HCT116 (cell line): ENCODE data around the gene PANK3. TPM values are rescaled to one million over a fixed set of nuclear protein-coding genes. Genes with fewer than 3 reads are reported as not detected.
A peak's percentile ranks its signal among the peaks of the same experiment; 100 is the strongest.

Experiments
- ATAC-seq: fragments of 200-7000 bp; cut with Tn5 transposase; 2 replicates; pipeline ENCODE4 v1.9.1; 2020; ENCODE audit warnings: mild to moderate bottlenecking, moderate library complexity
- BruUV-seq: library from RNA; stranded (reverse); fragments of 400-500 nt; replicated peaks from 2 replicates; lab custom pipeline; 2021; lab: Mats Ljungman, UMichigan
- CTCF ChIA-PET: fragments of 300-600 bp; sonication (Branson Sonifier 250); formaldehyde crosslinking; loops from one replicate; lab custom pipeline; 2021; ENCODE audit warnings: antibody characterized with exemption; lab: Charles Lee
- POLR2A ChIA-PET: fragments of 300-600, 350-600 bp; sonication (Branson Sonifier 250); formaldehyde crosslinking; loops from one replicate; lab custom pipeline; 2021; ENCODE audit warnings: antibody characterized with exemption; lab: Charles Lee
- RAD21 ChIA-PET, 2 experiments: fragments of 300-600 bp; sonication (Branson Sonifier 250); formaldehyde crosslinking; loops; one replicate each; lab custom pipeline; 2023; ENCODE audit warnings: low total read pairs in 2 of 2; ENCODE audit not compliant: uncharacterized antibody in 2 of 2, unreplicated experiment in 2 of 2, low non-redundant PET in 1 of 2; lab: Charles Lee
- DNase-seq: peaks from one replicate; pipeline ENCODE4 v3.0.0-alpha.2; 2010; ENCODE audit warnings: low read depth, low spot score
- H2AFZ ChIP-seq: fragments of 200-600 bp; shearing (Covaris generic), sonication (generic); 2 replicates; pipeline ENCODE4 v1.6.1; 2017; ENCODE audit warnings: low read depth, mixed run types, mixed read lengths, antibody characterized with exemption, low read length; ENCODE audit not compliant: poor library complexity, severe bottlenecking
- H3K27ac ChIP-seq: 2 replicates; pipeline ENCODE4 v1.5.1; 2012; ENCODE audit warnings: low read depth, low read length
- H3K27me3 ChIP-seq: fragments of 200-600 bp; sonication (generic); 2 replicates; pipeline ENCODE4 v1.6.1; 2016; ENCODE audit warnings: mixed run types, low read length, mixed read lengths; ENCODE audit not compliant: insufficient read depth
- H3K36me3 ChIP-seq, 2 experiments: fragments of 200-500 bp in 1 of 2; fragments of 200-600 bp in 1 of 2; sonication (Bioruptor generic) in 1 of 2; sonication (generic) in 1 of 2; 2 replicates each; pipeline versions ENCODE4 v1.5.1 to v1.6.1; 2014 to 2016; ENCODE audit warnings: low read length in 2 of 2, inconsistent platforms in 1 of 2, mixed read lengths in 1 of 2, mixed run types in 1 of 2; ENCODE audit not compliant: insufficient read depth in 2 of 2, control insufficient read depth in 1 of 2
- H3K4me1 ChIP-seq, 2 experiments: fragments of 200-600 bp in 1 of 2; sonication (generic) in 1 of 2; 2 replicates each; pipeline versions ENCODE4 v1.5.1 to v1.6.1; 2012 to 2017; ENCODE audit warnings: low read length in 2 of 2, inconsistent platforms in 1 of 2, mild to moderate bottlenecking in 1 of 2, mixed read lengths in 1 of 2, mixed run types in 1 of 2, moderate library complexity in 1 of 2; ENCODE audit not compliant: insufficient read depth in 2 of 2, control insufficient read depth in 1 of 2
- H3K4me2 ChIP-seq: fragments of 200-600 bp; sonication (generic); 2 replicates; pipeline ENCODE4 v1.6.1; 2017; ENCODE audit warnings: mixed run types, low read length, mixed read lengths
- H3K4me3 ChIP-seq, 2 experiments: fragments of 200-600 bp in 1 of 2; sonication (generic) in 1 of 2; replicated peaks in 1 of 2; 2 replicates each; pipeline ENCODE4 v1.5.1; 2011 to 2016; ENCODE audit warnings: low read length in 2 of 2, control low read depth in 1 of 2, low read depth in 1 of 2, mild to moderate bottlenecking in 1 of 2, mixed read lengths in 1 of 2, mixed run types in 1 of 2
- H3K79me2 ChIP-seq: fragments of 200-600 bp; sonication (generic); 2 replicates; pipeline ENCODE4 v1.6.1; 2017; ENCODE audit warnings: mild to moderate bottlenecking, mixed run types, low read length, moderate library complexity, mixed read lengths; ENCODE audit not compliant: insufficient read depth
- H3K9ac ChIP-seq: fragments of 200-600 bp; sonication (generic); 2 replicates; pipeline ENCODE4 v1.6.1; 2016; ENCODE audit warnings: low read length, mixed read lengths
- H3K9me2 ChIP-seq: fragments of 200-600 bp; sonication (generic), shearing (Covaris generic); 2 replicates; pipeline ENCODE4 v1.6.1; 2017; ENCODE audit warnings: mixed run types, mild to moderate bottlenecking, moderate library complexity; ENCODE audit not compliant: insufficient read depth
- H3K9me3 ChIP-seq, 2 experiments: fragments of 200-500 bp in 1 of 2; fragments of 200-600 bp in 1 of 2; sonication (Bioruptor generic) in 1 of 2; sonication (generic) in 1 of 2; 2 replicates each; pipeline ENCODE4 v1.6.1; 2014 to 2017; ENCODE audit warnings: low read length in 2 of 2, mixed read lengths in 2 of 2, inconsistent platforms in 1 of 2, low read depth in 1 of 2, mild to moderate bottlenecking in 1 of 2, mixed run types in 1 of 2, moderate library complexity in 1 of 2; ENCODE audit not compliant: control insufficient read depth in 1 of 2, insufficient read depth in 1 of 2
- H4K20me1 ChIP-seq: fragments of 200-600 bp; sonication (generic), shearing (Covaris generic); 2 replicates; pipeline ENCODE4 v1.6.1; 2017; ENCODE audit warnings: mixed run types, mild to moderate bottlenecking, moderate library complexity; ENCODE audit not compliant: insufficient read depth
- ATF3 ChIP-seq: IDR thresholded peaks from 2 replicates; pipeline ENCODE4 v1.6.1; 2012
- ELF1 ChIP-seq: IDR thresholded peaks from 2 replicates; pipeline ENCODE4 v1.6.1; 2012; ENCODE audit warnings: low read depth, borderline replicate concordance
- EZH2 ChIP-seq: fragments of 200-600 bp; sonication (generic); IDR thresholded peaks from 2 replicates; pipeline ENCODE4 v1.6.1; 2017; ENCODE audit warnings: antibody characterized with exemption, mixed run types
- EZH2phosphoT487 ChIP-seq: fragments of 200-600 bp; IDR thresholded peaks from 2 replicates; pipeline ENCODE4 v1.6.1; 2018; ENCODE audit warnings: antibody characterized with exemption, borderline replicate concordance
- FOSL1 ChIP-seq: IDR thresholded peaks from 2 replicates; pipeline ENCODE4 v1.6.1; 2012; ENCODE audit warnings: low read depth
- JUND ChIP-seq: IDR thresholded peaks from 2 replicates; pipeline ENCODE4 v1.6.1; 2012
- MAX ChIP-seq: IDR thresholded peaks from 2 replicates; pipeline ENCODE4 v1.6.1; 2012
- POLR2A ChIP-seq: IDR thresholded peaks from 2 replicates; pipeline ENCODE4 v1.7.0; 2011; ENCODE audit warnings: borderline replicate concordance; ENCODE audit not compliant: insufficient read depth, insufficient read length; ENCODE audit errors: extremely low read depth
- POLR2AphosphoS5 ChIP-seq: IDR thresholded peaks from 2 replicates; pipeline ENCODE4 v1.6.1; 2011; ENCODE audit warnings: mild to moderate bottlenecking, low read depth, low read length, moderate library complexity
- RAD21 ChIP-seq: IDR thresholded peaks from 2 replicates; pipeline ENCODE4 v1.6.1; 2012; ENCODE audit warnings: low read depth, mild to moderate bottlenecking
- TCF7L2 ChIP-seq: IDR thresholded peaks from 2 replicates; pipeline ENCODE4 v1.7.0; 2011; ENCODE audit warnings: borderline replicate concordance, inconsistent platforms; ENCODE audit not compliant: insufficient read depth, insufficient read length; ENCODE audit errors: extremely low read depth
- YY1 ChIP-seq: IDR thresholded peaks from 2 replicates; pipeline ENCODE4 v1.6.1; 2011; ENCODE audit warnings: low read length, low read depth, moderate library complexity, mild to moderate bottlenecking; ENCODE audit not compliant: insufficient replicate concordance; ENCODE audit errors: extremely low read depth
- ZFX ChIP-seq: fragments of 450-650 bp; IDR thresholded peaks from 2 replicates; pipeline ENCODE4 v1.6.1; 2017
- ZNF274 ChIP-seq: fragments of 200-500 bp; sonication (Bioruptor generic); IDR thresholded peaks from 2 replicates; pipeline ENCODE4 v1.6.1; 2014; ENCODE audit warnings: mild to moderate bottlenecking, low read depth, low read length, inconsistent platforms
- intact Hi-C: fragments of 100-400 bp; cut with micrococcal nuclease; formaldehyde crosslinking; loops from 2 replicates; pipeline ENCODE4 v1.10.0; 2022
- total RNA-seq: library from RNA; stranded (reverse); gene quantifications from one replicate; pipeline ENCODE4 v1.2.1, GENCODE V29; 2021; ENCODE audit not compliant: unreplicated experiment
- TF ChIP-seq, protein P1 (sequence below): IDR thresholded peaks from 2 replicates; pipeline ENCODE4 v1.6.1; 2011; ENCODE audit warnings: mild to moderate bottlenecking, low read length, moderate library complexity; ENCODE audit not compliant: insufficient replicate concordance; ENCODE audit errors: extremely low read depth

Gene PANK3
- total RNA-seq, 1 experiment from 2014 or later = 56.5 TPM

- Histone ChIP-seq H3K4me1 (peaks cover 0 to 11% of the 10 kb centered on the region in 2 experiments; a peak in 1 of 4 replicates), H2AFZ (no peak overlapping the region), H3K4me2 (no peak overlapping the region), H4K20me1 (no peaks in the 10 kb centered on the region), H3K9ac (no peak overlapping the region), H3K4me3 (no peak overlapping the region), H3K9me2 (no peaks in the 10 kb centered on the region), H3K79me2 (no peaks in the 10 kb centered on the region), H3K27me3 (0 out of 2 replicates have a peak, but pooled peaks cover 3% of the 10 kb centered on the region), H3K27ac (no peak overlapping the region), H3K36me3 (no peaks in the 10 kb centered on the region), H3K9me3 (no peaks in the 10 kb centered on the region)
- no TSS peak for BruUV-seq
- RAD21 ChIA-PET = no interaction called here
- DNase-seq (no peak), ATAC-seq (no peak)
- CTCF ChIA-PET = interaction anchor here (0.7 kb wide), 1 partner anchor 149 kb away, joined by 3 read pairs; no protein-coding TSS in a partner anchor
- intact Hi-C loops = no loop called here
- POLR2A ChIA-PET = no interaction called here
- no peak for TF ChIP-seq ZFX
- TF ChIP-seq POLR2AphosphoS5 = no peak
- TF ChIP-seq TCF7L2 = no peak
- TF ChIP-seq ELF1 = no peak
- TF ChIP-seq JUND = no peak
- no peak for TF ChIP-seq MAX
- no peak for TF ChIP-seq POLR2A
- no peak for TF ChIP-seq ZNF274
- TF ChIP-seq YY1 = no peak
- no peak for TF ChIP-seq EZH2phosphoT487
Observed at GRCh38 chr5:168613396-168613795, 34.2 kb upstream of the PANK3 start.

GRCh38 chr5:168612996-168613395, 33.8 kb upstream of the PANK3 start:
- H4K20me1 ChIP-seq = no peaks in the 10 kb centered on the region
- ChIA-PET RAD21 (no interaction called here), CTCF (interaction anchor here (0.7 kb wide), 1 partner anchor 149 kb away, joined by 3 read pairs; no protein-coding TSS in a partner anchor)
- H3K9ac ChIP-seq = no peak overlapping the region
- no peaks in the 10 kb centered on the region for H3K9me3 ChIP-seq
- no peak overlapping the region for H3K27ac ChIP-seq
- H3K36me3 ChIP-seq = no peaks in the 10 kb centered on the region
- H3K9me2 ChIP-seq = no peaks in the 10 kb centered on the region
- H2AFZ ChIP-seq = peak overlapping the region; percentile 32
- 0 out of 2 replicates have a peak, but pooled peaks cover 3% of the 10 kb centered on the region for H3K27me3 ChIP-seq
- no peaks in the 10 kb centered on the region for H3K79me2 ChIP-seq
- no TSS peak for BruUV-seq
- H3K4me2 ChIP-seq = no peak overlapping the region
- no peak for ATAC-seq
- peaks cover 0 to 11% of the 10 kb centered on the region in 2 experiments; a peak in 1 of 4 replicates for H3K4me1 ChIP-seq
- TF ChIP-seq ZFX (no peak), TCF7L2 (no peak), ATF3 (no peak), FOSL1 (no peak), RAD21 (no peak), EZH2 (no peak), POLR2AphosphoS5 (no peak)
- TF ChIP-seq, protein P1, sequence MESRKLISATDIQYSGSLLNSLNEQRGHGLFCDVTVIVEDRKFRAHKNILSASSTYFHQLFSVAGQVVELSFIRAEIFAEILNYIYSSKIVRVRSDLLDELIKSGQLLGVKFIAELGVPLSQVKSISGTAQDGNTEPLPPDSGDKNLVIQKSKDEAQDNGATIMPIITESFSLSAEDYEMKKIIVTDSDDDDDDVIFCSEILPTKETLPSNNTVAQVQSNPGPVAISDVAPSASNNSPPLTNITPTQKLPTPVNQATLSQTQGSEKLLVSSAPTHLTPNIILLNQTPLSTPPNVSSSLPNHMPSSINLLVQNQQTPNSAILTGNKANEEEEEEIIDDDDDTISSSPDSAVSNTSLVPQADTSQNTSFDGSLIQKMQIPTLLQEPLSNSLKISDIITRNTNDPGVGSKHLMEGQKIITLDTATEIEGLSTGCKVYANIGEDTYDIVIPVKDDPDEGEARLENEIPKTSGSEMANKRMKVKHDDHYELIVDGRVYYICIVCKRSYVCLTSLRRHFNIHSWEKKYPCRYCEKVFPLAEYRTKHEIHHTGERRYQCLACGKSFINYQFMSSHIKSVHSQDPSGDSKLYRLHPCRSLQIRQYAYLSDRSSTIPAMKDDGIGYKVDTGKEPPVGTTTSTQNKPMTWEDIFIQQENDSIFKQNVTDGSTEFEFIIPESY = no peak
- TF ChIP-seq, all 23 proteins: peak for 0
- intact Hi-C loops = no loop called here
- POLR2A ChIA-PET = no interaction called here
- H3K4me3 ChIP-seq = no peak overlapping the region
- DNase-seq = no peak
